Adrenal gland (tissue), 5 donors: ENCODE data around the gene LSM14A.

ENCODE experiments used
- CTCF ChIP-seq, 6 experiments: fragments of 450-650 bp in 4 of 6; fragments of 200-600 bp in 2 of 6; sonication (generic) in 1 of 6; IDR thresholded peaks; 1 replicate in 5 of 6; 2 replicates in 1 of 6; pipeline versions ENCODE4 v1.5.1 to v1.8.0; 2016 to 2021; ENCODE audit warnings: antibody characterized with exemption in 6 of 6, mild to moderate bottlenecking in 2 of 6, moderate library complexity in 1 of 6
- POLR2A ChIP-seq, 2 donors: fragments of 450-650 bp; IDR thresholded peaks; one replicate each; pipeline ENCODE4 v1.6.1; 2017; ENCODE audit warnings: antibody characterized with exemption in 2 of 2, mild to moderate bottlenecking in 2 of 2, moderate library complexity in 1 of 2
- donor health status: DM: no; HTN: no; CAD: no.

GRCh38 chr19:34278783-34279182 is 106.5 kb downstream of the LSM14A start:
- no peak for TF ChIP-seq CTCF (IDR thresholded peaks at IDR 0.05)
- TF ChIP-seq POLR2A (IDR thresholded peaks at IDR 0.05) = no peak
